Stimulated activated CD4-positive, alpha-beta T cell treated with anti-CD3 and anti-CD28 coated beads, Interleukin-15, amount 100 ng/mL, for 48 hours (primary cell): ENCODE results near the gene ID3.
"Not testable (repeated sequence)": the region's sequence is repeated elsewhere in the genome, so short reads cannot be mapped to it uniquely, and the experiment has no call there.

ENCODE experiments used
- DNase-seq, 2 donors: peaks; one replicate each; pipeline ENCODE4 v3.0.0-alpha.2; 2020; ENCODE audit warnings: low read depth in 2 of 2

Gene ID3

GRCh38 chr1:23589585-23589986 is 30.3 kb upstream of the ID3 start:
- no peak for DNase-seq

- DNase-seq: no peak
Observed at GRCh38 chr1:23588749-23589548, 29.6 kb upstream of the ID3 start.

GRCh38 chr1:23585321-23586022 is 26.2 kb upstream of the ID3 start:
- no peak for DNase-seq

GRCh38 chr1:23583727-23584126 is 24.4 kb upstream of the ID3 start:
- DNase-seq: not testable (repeated sequence)

- no peak for DNase-seq
Observed at GRCh38 chr1:23582820-23583219, 23.5 kb upstream of the ID3 start.

GRCh38 chr1:23581219-23581618 is 21.9 kb upstream of the ID3 start:
- no peak for DNase-seq

- DNase-seq: no peak
Observed at GRCh38 chr1:23578997-23579363, 19.7 kb upstream of the ID3 start.

- no peak for DNase-seq
Observed at GRCh38 chr1:23578311-23578996, 19.2 kb upstream of the ID3 start.

GRCh38 chr1:23577056-23578004 is 18.0 kb upstream of the ID3 start:
- no peak for DNase-seq

- DNase-seq: no peak
Observed at GRCh38 chr1:23576338-23577055, 17.2 kb upstream of the ID3 start.

GRCh38 chr1:23575226-23575810 is 16.0 kb upstream of the ID3 start:
- DNase-seq: no peak

GRCh38 chr1:23574265-23574754 is 15.0 kb upstream of the ID3 start:
- no peak for DNase-seq

GRCh38 chr1:23573574-23574182 is 14.4 kb upstream of the ID3 start:
- DNase-seq: no peak

- DNase-seq: no peak
Observed at GRCh38 chr1:23571465-23571864, 12.2 kb upstream of the ID3 start.

- no peak for DNase-seq
Observed at GRCh38 chr1:23570001-23570691, 10.8 kb upstream of the ID3 start.

- DNase-seq: no peak
Observed at GRCh38 chr1:23568608-23569383, 9.5 kb upstream of the ID3 start.

- DNase-seq: no peak
Observed at GRCh38 chr1:23567996-23568607, 8.8 kb upstream of the ID3 start.

- DNase-seq: no peak
Observed at GRCh38 chr1:23567629-23567995, 8.3 kb upstream of the ID3 start.
